HG03342 (cell line): Measurements from ENCODE around the gene AFF3.

Experiments used
- ATAC-seq: cut with Tn5 transposase; IDR thresholded peaks from one replicate; pipeline ENCODE4 v1.9.1; 2021; ENCODE audit warnings: mild to moderate bottlenecking, moderate library complexity; ENCODE audit not compliant: unreplicated experiment

Gene AFF3

DNA sequence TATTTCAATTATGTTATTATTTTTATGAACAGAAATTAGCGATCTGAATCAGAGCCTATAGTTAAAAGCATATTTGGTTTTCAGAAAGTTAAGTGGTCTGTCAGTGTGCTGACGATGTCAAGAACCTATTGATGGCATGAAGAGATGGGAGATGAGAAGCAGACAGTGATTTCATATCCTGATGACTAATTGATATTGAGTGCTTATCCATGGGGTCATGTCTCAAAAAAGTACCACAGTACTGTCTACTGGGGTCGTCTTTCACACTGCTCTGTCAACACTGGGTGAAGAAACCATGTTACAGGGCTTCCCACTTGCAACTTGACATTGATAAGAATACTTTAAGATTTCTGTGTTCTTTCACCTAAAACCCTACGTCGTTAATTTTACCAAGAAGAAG lies 297.1 kb downstream of the AFF3 start:
- no peak for ATAC-seq

DNA sequence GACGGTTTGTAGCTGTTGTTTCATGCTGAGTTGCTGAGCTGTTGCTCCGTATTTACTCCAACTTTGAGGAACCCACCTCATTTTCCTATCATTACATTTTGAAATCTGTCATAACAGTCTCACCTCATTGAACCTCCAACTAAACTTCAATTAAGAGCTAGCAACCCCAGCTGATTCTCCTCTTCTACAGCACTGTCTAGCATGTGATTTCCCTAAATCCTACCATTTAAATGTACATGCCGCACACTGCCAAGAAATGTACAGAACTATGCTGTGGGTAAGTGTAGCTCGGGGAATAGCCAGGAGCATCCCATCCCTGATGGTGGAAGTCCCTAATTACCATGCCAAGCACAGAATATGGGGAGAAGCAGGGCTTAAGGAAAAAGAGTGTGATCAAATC lies 299.9 kb downstream of the AFF3 start:
- no peak for ATAC-seq

DNA sequence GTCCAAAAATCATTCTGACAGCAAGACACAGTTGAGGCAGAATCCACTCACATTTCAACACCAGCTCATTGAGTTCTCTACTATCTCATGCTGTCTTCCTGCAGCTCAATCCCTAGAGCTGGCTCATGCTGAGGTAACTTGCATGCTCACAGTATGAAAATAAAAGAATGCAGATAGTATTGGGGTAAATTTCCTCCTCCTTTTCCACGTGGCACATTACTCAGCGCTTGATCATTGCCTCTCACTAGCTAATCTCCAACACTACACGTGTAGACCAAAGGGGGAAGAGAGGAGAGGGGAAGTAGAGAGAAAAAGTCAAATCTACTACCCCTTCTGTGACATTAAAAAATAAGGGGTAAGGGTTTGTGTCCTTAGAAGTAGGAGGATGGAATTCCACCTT lies 300.6 kb downstream of the AFF3 start:
- no peak for ATAC-seq

DNA sequence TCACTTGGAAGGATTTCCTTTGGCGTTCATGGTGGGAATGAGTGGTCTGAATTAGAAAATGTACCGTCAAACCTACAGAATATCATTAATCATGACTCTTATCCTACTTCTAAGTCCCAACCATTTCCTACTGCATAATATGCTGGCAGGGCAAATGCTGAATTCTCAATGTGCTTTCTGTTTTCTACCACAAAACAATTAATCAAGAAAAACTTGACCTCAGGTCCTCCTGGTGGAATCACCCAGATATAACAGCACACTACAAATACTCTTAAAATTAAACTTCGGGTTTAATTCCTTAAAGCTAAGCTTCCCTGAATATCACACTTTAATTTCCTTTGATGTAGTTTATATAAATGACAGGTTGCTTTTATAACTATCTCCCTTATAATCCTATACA lies 301.6 kb downstream of the AFF3 start:
- no peak for ATAC-seq

DNA sequence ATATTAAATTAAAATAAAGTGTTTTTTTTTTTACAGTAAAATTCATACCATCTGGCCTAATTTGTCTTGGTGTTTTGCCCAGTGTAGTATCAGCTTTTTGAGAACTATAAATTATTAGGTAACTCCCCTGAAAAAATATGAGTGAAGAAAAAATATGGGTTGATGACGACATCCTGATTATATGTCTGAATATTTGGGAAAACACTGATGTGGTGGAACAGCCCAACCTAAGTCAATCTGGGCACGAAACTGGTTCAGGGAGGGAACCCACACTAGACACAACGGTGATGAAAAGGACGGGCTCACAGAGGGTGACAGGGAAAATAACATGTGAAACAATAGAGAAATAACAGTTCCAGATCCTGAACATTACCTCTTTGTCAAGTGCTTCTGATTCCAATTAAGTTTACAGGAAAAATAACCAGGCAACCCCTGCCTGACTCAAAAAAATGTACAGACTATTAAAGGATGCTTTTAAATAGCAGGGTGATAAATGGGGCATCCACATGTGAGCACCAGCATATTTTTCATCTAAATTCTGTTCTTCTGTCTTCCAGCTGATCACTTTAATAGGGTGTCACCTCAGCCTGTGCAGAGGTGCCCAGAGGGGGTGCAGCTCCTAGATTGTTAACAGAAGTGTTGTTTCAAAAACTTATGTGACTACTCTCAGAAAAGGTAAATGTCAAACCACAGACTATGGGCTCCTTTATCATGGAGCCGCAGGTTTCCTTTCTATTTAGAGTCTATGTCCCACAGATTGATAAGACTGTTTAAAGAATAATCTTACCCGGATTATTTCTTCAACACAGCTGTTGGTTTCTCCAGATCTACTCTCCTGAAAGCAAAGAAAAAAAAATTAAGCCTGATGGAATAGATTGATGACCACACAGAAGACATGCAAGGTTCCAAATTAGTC lies 305.4 kb downstream of the AFF3 start:
- no peak for ATAC-seq

DNA sequence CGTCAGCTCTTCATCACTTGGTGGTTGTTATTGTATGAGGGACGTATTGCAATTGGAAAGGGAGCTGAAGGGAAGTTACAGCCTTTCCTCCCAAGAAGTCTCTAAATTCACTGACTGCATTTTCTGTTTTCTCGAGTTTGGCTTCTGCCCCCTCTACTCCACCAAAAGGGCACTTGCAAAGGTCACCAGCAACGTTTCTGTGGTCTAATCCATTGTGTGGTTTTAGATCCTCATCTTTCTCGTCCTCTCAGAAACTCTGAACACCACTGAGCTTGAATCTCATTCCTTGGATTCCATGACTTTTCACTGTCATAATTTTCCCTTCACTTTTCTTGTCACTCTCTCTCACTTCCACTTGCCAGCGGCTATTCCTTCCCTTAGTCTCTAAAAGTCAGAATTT lies 308.0 kb downstream of the AFF3 start:
- ATAC-seq, result no peak

DNA sequence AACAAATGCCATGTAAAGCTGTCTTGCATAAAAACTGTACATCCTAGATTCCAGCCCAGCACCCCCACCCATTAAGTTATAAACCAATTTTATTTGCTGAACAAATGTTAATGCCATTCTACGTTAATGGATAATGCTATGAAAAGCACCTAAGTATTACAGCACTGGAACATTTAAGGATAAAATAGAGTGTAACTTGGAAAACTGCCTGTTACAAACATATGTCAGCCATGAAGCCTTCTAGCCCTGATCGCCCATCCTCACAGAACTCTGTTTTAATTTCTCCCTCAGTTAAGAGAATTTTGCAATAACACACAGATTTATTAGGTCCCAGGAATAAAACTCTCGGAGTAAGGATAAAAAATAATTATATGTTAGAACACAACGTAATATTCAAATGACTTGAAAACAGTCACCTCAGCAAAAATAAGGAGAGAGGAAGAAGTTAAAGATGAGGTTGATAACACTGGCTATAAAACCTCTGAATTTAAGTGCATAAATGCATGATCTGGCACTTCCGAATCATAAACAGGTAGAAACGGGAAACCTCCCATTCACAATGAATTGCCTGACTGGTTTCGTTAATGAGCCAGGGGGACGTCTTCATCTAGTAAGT lies 308.7 kb downstream of the AFF3 start:
- ATAC-seq, result no peak

DNA sequence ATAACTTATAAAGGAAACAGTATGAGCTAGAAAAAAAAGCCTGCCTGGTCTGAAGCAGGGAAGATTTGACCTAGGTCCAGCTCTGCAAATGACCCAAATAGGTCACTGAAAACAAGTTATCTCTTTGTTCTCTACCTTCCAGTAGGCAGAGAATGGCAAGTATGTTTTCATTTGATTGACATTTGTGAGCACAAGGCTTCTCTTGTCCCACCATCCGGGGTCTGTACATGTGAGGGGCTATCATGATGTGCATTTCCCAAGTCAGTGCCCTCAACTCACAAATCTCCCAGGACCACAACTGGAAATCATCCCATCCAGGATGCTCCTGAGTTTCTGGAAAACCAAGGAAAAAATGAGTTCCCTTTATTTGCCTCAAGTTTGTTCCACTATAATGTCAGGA lies 309.5 kb downstream of the AFF3 start:
- no peak for ATAC-seq

DNA sequence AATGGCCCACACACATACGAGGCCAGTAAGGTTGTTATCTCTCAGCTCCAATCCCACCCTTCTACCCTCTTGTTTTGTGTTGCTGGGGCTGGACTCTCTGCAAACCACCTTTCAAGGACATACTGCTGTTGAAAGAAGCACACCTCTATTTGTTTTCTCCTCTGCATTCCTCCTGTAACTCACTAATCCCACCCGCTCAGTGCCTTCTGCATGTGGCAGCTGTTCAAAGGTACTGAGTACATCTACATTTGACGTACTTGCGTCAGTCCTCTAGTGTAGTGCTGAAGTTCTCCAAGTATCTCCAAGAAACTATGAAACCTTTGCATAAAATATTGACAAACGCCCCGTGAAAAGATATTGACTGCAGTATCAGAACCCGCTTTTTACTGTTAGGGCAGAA lies 310.6 kb downstream of the AFF3 start:
- ATAC-seq, result no peak

DNA sequence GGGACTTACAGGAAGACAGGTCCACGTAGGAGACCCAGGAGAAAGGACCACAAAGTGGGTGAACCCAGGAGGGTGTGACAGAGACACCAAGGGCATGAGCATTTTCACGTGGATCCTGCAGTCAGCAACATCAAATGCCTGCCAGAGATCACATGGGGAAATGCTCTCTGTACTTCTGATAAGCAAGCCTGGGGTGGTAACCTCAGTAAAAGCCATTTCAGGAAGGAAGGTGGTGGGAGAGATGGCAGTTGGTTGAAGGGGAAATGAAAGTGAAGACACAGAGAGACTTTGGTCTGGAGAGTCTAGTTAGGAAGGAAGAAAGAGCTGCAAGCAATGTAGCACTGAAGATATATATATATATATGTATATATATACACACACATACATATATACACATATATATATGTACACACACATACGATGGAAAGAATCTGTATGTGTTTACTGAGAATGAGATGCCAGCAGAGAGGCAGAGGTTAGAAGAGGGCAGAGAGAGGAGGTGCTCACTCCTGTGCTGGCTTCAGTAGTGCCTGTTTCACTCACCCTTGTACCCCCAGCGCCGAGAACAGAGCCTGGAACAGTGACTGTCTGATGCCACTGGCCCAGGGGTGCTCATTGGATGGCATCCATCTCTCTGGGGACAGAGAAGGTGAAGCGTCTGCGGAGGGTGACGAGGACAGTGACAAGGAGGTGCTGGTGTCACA lies 314.9 kb downstream of the AFF3 start:
- ATAC-seq, result no peak

DNA sequence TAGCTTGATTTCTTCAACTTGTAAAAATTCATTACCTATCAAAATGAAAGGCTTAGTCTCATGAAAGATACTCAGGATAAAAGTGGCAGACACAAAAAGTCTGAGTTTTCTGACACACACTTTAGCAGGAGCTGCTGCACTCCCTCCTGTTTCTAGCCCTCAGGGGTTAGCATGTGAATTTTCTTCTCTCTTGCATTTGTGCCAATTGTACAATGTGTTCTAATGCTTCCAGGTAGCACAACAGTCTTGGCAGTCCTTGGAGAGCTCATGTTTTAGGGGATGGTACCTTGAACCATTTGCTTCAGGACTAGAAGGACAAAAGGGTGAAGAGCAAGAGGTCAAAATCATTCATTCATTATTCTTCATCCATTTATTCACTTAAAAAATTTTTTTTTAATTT lies 316.8 kb downstream of the AFF3 start:
- ATAC-seq, result no peak

DNA sequence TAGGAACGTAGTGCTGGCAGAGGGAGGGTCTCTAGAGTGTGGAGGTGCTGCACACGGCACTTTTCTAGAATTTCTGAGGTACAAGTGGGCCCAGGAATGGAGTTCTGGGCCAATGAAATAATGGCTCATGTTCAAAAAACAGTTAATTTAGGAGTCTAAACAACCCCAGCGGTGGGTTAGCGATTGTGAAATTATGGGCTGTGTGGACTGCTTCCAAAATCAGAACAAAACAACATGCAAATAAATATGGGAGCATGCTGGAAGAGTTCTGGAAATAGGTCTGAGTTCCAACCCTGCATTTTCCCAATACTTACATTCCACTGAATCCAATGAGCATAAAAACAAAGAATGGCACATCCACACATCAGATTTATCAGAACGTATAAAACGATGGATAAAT lies 317.6 kb downstream of the AFF3 start:
- ATAC-seq, result no peak

DNA sequence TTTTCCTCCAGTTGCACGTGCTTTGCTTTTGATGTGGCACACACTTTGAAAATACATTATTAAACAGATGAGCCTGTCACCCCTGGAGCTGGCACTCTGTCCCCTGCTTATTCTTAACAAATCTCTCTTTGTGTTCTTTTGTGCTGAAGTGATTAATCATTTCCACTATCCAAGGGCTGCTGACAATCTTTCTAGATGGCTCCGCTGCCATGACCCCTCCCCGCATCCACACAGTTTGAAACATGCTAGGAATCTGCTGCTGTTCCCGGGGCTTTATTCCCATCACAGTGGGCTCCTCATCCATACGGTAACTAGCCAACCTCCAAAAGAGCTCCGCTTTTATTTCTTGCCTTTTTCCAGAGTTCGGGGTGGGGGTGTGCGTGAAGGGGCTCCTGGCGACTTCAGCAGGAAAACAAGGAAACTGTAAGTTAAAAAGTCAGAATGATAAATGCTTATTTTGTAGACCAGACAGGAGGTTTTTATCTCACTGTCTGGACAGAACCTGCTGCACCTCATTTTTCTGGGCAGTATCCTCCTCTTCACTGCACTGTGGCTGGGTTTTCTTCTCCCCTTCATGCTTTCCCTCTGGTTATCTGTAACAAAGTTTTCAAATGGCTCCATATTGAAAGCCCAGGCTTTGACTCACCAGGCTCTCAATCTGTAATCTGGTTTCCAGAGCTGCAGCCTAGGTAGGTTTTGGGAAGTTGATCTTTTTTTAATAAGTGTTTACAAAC lies 319.7 kb downstream of the AFF3 start:
- ATAC-seq, result no peak

DNA sequence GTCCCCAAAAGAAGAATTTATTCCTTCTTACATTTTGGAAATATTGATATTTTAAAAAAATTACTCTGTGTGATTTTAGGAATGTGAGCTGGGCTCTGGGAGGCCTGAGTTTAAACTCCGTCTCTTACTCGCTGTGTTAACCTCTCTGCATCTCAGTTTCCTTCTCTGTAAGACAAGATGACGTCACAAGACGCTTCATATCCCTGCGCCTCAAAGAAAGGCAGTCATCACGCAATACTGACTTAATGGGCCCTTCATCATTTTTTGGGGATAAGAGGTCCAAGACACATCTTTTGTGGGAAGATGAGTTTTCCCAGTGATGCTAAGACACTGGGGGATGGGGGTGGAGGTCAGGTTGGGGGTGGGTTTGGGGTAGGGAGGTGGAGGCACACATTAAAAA lies 320.4 kb downstream of the AFF3 start:
- ATAC-seq, result no peak

DNA sequence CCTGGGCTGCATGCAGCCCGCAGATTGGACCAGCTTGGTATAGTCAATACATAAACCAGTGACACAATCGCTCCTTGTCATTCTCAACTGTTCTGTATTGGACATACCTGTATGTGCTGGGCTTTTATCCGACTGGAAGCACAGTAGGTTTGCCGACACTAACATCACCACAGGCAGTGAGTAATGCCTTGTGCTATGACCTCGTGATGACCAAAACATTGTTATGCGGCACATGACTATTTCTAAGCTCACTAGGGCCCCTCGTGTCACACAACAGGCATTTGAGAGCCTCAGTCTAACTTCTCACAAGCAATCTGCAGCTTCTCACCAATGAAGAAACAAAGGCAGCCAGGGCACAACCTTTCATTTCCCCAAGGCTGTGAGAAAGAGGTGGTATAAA lies 320.8 kb downstream of the AFF3 start:
- ATAC-seq, result no peak

DNA sequence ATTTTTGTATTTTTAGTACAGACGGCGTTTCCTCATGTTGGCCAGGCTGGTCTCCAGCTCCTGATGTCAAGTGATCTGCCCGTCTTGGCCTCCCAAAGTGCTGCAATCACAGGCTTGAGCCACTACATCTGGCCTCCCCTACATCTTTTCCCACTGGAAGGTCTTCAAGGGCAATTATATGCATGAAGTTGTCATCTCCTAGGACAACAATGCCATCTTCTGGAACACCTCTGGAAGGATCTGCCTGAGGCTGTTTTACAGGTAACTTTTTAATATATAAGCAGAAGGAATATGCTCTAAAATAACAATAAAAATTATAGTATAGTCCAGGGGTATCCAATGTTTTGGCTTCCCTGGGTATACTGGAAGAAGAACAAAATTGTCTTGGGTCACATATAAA lies 321.4 kb downstream of the AFF3 start:
- no peak for ATAC-seq

DNA sequence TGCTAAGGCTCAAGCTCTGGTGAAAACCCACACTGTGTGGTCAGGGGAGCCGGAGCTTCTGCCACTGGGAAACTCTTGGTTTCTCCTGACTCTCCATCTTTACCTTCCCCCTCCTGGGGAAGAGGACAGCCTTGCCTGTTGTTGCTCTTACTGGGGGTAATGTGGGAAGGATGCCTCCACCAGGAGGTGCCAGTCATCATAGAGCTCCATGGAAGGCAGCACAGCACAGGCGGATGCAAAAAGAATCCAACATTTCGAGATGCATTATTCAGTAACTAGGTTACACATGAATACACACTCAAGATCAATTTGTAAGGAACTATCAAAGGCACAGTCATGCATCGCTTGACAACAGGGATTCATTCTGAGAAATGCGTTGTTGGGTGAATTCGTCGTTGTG lies 322.6 kb downstream of the AFF3 start:
- ATAC-seq, result no peak

DNA sequence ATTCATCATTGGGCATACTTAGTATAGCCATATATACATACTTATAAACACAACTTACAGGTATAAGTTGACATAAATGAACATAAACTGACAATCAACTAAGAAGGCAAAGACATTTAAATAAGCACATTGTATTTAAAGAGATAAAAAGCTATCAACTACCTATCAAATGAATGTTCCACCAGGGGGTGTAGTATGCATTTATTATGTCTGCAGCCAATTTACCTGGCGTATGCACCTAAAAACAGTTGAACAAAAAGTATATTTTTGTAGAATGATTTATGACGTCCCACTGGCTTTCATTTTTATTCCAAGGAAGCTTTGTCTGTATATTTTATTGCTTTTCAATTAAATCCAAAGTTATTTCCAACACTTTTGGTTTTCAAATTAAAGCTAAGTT lies 323.5 kb downstream of the AFF3 start:
- no peak for ATAC-seq

DNA sequence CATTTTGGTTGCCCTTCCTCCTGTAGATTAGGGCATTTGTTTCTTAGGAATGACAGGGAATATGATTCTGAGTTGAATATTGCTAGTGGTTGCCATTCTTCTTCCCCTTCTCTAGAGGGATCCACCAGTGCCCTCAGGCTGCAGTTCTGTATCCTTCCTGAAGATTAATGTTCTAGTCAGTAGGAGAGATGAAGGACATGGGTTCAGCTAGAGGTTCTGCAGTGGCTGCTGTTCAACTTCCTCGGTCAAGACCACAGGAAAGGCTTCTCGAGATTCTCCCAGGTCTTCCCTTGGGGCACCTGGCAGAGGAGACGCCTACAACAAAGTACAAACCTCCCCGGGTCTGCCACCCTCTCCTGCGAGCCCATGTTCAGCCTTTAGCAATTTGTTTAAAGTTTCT lies 325.5 kb downstream of the AFF3 start:
- ATAC-seq, result no peak

DNA sequence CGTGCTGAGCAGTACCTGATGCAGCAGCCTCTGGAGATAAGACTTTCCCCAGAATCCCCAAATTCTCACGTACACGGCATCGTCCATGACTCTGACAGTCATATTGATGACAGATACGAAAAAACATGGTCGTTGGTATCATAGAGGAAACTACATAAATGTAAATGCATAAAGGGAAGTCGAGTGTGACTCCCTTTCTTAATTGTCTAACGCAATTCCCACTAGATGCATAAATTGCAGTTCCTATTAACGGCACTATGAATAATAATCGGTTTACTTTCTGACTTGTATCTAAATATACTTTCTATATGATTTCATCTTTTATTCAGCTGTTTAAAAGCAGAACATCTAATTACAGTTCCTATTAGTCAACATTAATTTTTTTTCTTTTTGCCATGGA lies 330.0 kb downstream of the AFF3 start:
- no peak for ATAC-seq

DNA sequence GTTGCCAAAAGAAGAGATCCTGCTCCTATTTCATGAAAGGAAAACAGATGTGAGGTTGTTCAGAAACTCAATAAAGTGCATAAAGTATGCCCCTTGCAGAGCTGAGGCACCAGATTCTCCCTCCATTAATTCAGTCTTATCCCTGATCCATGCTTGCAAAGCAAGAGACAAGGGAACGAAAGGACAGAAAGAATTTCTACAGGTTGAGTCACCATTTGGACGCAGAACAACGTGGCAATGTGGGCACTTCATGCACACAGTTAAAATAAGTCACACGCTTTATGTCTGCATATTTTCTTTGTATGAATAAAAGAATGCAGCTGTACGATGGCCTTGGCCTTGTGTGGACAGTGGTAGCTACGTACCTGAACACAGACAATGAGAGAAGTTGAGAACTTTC lies 330.8 kb downstream of the AFF3 start:
- no peak for ATAC-seq
